SK-N-SH (cell line): Measurements from ENCODE around the gene FMNL2.

Experiments
- CTCF ChIP-seq: fragments of 200-600 bp; sonication (generic); IDR thresholded peaks from 2 replicates; pipeline ENCODE4 v1.6.1; 2017; ENCODE audit warnings: antibody characterized with exemption, mild to moderate bottlenecking, moderate library complexity
- JUND ChIP-seq: IDR thresholded peaks from 2 replicates; pipeline ENCODE4 v1.4.0; 2012
- POLR2AphosphoS5 ChIP-seq: IDR thresholded peaks from 2 replicates; pipeline ENCODE4 v1.6.1; 2012; ENCODE audit warnings: low read depth, low read length
- REST ChIP-seq: IDR thresholded peaks from 2 replicates; pipeline ENCODE4 v1.6.1; 2012; ENCODE audit warnings: mild to moderate bottlenecking, low read depth, low read length, moderate library complexity
- RFX5 ChIP-seq: IDR thresholded peaks from 2 replicates; pipeline ENCODE4 v1.6.1; 2012; ENCODE audit warnings: mild to moderate bottlenecking, improper control_type of control experiment, low read length
- RXRA ChIP-seq: IDR thresholded peaks from 2 replicates; pipeline ENCODE4 v1.4.0; 2012; ENCODE audit warnings: low read depth, mild to moderate bottlenecking, borderline replicate concordance
- SMC3 ChIP-seq: IDR thresholded peaks from 2 replicates; pipeline ENCODE4 v1.6.1; 2012; ENCODE audit warnings: low read depth, low read length, improper control_type of control experiment
- TAF1 ChIP-seq: IDR thresholded peaks from 2 replicates; pipeline ENCODE4 v1.6.1; 2012; ENCODE audit warnings: low read depth, mild to moderate bottlenecking, low read length, moderate library complexity, borderline replicate concordance

- TF ChIP-seq POLR2AphosphoS5: no peak
- TF ChIP-seq CTCF: no peak
- TF ChIP-seq SMC3: no peak
- TF ChIP-seq RFX5: no peak
- no peak for TF ChIP-seq JUND
- TF ChIP-seq REST: no peak
- TF ChIP-seq RXRA: no peak
- TF ChIP-seq TAF1: no peak
Observed at GRCh38 chr2:152613235-152613634, 278.3 kb downstream of the FMNL2 start.
